NCI-H1930 (cell line): Measurements from ENCODE around the gene UBXN7.
"Not testable (repeated sequence)": the region's sequence is repeated elsewhere in the genome, so short reads cannot be mapped to it uniquely, and the experiment has no call there.

ENCODE experiments used
- DNase-seq, 2 experiments: peaks; one replicate each; lab custom pipeline; 2025; lab: John Stamatoyannopoulos, UW

UBXN7 gene

GRCh38 chr3:196418601-196419000 lies 13.6 kb downstream of the UBXN7 start:
- no peak for DNase-seq

GRCh38 chr3:196414469-196414868 lies 17.8 kb downstream of the UBXN7 start:
- DNase-seq: no peak

- DNase-seq: no peak
Observed at GRCh38 chr3:196412704-196413103, 19.5 kb downstream of the UBXN7 start.

GRCh38 chr3:196409409-196409808 lies 22.8 kb downstream of the UBXN7 start:
- no peak for DNase-seq

GRCh38 chr3:196408565-196409300 lies 23.5 kb downstream of the UBXN7 start:
- DNase-seq: no peak

GRCh38 chr3:196406811-196407470 lies 25.3 kb downstream of the UBXN7 start:
- DNase-seq: no peak

- DNase-seq: no peak
Observed at GRCh38 chr3:196400331-196400730, 31.9 kb downstream of the UBXN7 start.

GRCh38 chr3:196399485-196399945 lies 32.7 kb downstream of the UBXN7 start:
- DNase-seq: no peak

- DNase-seq: no peak
Observed at GRCh38 chr3:196398782-196399181, 33.4 kb downstream of the UBXN7 start.

GRCh38 chr3:196397941-196398340 lies 34.3 kb downstream of the UBXN7 start:
- DNase-seq: no peak

- DNase-seq: no peak
Observed at GRCh38 chr3:196390116-196390515, 42.1 kb downstream of the UBXN7 start.

- DNase-seq: no peak
Observed at GRCh38 chr3:196388956-196389355, 43.3 kb downstream of the UBXN7 start.

- not testable (repeated sequence) for DNase-seq
Observed at GRCh38 chr3:196387941-196388340, 44.3 kb downstream of the UBXN7 start.

- not testable (repeated sequence) for DNase-seq
Observed at GRCh38 chr3:196386797-196387196, 45.4 kb downstream of the UBXN7 start.

- not testable (repeated sequence) for DNase-seq
Observed at GRCh38 chr3:196386034-196386433, 46.2 kb downstream of the UBXN7 start.

- not testable (repeated sequence) for DNase-seq
Observed at GRCh38 chr3:196385446-196385845, 46.8 kb downstream of the UBXN7 start.

- no peak for DNase-seq
Observed at GRCh38 chr3:196378146-196378841, 53.9 kb downstream of the UBXN7 start.

GRCh38 chr3:196377321-196377720 lies 54.9 kb downstream of the UBXN7 start:
- DNase-seq: no peak

- DNase-seq: no peak
Observed at GRCh38 chr3:196365736-196366135, 66.5 kb downstream of the UBXN7 start.

GRCh38 chr3:196360586-196360985 lies 71.6 kb downstream of the UBXN7 start:
- no peak for DNase-seq

GRCh38 chr3:196358540-196358939 lies 73.7 kb downstream of the UBXN7 start:
- not testable (repeated sequence) for DNase-seq

- DNase-seq: no peak
Observed at GRCh38 chr3:196357905-196358304, 74.3 kb downstream of the UBXN7 start.

GRCh38 chr3:196356556-196356955 lies 75.7 kb downstream of the UBXN7 start:
- DNase-seq: no peak
